ENCODE measurements around the gene CFAP90.

CFAP90 gene, protein sequence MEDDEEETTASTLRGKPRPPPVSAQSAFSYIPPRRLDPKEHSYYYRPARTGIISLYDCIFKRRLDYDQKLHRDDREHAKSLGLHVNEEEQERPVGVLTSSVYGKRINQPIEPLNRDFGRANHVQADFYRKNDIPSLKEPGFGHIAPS

DNA sequence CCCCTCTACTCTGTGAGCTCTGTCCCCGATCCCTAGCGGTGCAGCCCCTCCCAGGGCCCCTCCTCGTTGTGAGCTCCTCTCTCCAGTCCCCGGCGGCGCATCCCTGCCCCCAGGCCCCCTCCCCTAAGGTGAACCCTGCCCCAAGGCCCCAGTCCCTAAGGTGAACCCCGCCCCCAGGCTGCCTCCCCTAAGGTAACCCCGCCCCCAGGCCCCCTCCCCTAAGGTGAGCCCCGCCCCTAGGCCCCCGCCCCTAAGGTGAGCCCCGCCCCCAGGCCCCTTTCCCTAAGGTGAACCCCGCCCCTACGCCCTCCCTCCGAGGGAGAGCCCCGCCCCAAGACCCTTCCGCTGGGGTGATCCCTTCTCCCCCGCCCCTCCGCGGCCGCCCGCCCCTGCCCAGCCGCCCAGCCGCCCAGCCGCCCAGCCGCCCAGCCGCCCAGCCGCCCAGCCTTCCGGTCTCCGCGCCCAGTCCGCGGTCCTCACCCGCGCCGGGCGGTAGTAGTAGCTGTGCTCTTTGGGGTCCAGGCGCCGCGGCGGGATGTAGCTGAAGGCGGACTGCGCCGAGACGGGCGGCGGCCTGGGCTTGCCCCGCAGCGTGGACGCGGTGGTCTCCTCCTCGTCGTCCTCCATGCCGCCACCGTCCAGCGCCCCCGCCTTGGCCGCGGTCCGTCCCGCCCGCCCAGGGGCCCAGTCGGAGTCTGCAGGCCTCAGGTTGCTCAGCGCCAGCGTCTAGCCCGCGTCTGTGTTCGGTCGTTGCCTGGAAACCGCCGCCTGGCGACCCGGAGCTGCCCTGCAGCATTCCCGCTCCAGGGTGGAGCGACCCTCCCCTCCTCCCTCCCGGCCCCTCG lies at the start of gene CFAP90:
Gene CFAP90 (minus strand): TSS at position 739 of the 845 bp plus-strand sequence. CDS start 112 bp downstream, at position 627.
- in situ Hi-C loops (cut with MboI; ENCODE audit: low sequenced_read_pairs) = no loop called here

DNA sequence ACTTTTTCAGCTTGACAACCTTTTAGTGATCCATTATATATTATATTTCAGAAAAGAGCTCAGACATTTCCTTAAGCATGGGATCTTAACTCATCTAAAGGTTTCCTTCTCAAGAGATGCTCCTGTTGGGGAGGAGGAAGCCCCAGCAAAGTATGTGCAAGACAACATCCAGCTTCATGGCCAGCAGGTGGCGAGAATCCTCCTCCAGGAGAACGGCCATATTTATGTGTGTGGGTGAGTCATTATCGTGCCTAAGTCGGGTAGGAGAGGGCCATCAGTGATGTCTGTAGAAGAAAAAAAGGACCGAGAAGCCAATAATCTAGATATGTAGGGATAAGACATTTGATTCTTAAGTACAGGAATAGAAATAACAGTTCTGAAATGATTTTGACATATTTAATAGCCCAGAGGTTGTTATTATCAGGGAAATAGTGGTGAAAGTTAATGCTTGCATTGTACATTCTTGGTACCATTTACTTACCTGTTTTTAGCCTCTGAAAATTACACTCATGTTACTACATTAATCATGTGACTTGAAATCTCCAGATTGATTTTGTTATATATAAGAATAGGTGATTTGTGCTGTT lies 46.2 kb upstream of the CFAP90 start:
- in situ Hi-C loops (cut with MboI; ENCODE audit: low sequenced_read_pairs) = no loop called here

DNA sequence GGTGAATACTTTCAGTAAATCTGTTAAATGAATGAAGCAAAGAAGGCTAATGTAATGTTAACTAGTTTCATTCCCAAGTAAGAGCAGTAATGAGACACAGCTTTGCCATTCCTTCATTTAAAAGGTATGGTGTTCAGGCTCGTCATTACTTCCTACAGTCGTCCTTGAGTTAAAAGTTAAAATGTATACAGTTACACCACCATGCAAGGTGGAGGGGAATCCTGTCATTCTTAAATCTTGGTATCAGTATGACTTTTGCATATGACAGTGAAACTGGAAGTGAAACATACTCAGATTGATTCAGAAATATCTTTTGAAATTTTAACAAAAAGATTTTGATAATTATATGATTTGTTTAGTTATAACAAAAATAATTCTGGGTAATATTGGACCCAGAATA lies 43.9 kb upstream of the CFAP90 start:
- in situ Hi-C loops (cut with MboI; ENCODE audit: low sequenced_read_pairs) = no loop called here

DNA sequence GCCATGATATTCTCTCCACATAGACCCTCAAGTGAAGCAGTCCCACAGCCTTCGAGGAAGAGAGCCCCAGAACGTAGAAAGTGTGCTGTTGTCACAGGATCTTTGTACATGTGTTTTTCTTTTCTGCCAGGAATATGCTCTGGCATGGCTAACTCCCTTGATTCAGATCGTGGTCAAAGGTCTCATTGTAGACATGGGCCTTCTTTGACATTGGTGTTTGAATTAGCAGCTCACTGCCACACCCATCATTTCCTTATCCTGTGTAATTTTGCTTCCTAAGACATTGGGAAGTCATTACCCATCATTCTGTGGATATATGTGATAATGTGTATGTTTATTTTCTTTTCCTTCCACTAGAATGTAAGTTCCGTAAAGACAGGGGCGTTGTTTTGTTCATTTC lies 43.5 kb upstream of the CFAP90 start:
- in situ Hi-C loops (cut with MboI; ENCODE audit: low sequenced_read_pairs) = no loop called here

DNA sequence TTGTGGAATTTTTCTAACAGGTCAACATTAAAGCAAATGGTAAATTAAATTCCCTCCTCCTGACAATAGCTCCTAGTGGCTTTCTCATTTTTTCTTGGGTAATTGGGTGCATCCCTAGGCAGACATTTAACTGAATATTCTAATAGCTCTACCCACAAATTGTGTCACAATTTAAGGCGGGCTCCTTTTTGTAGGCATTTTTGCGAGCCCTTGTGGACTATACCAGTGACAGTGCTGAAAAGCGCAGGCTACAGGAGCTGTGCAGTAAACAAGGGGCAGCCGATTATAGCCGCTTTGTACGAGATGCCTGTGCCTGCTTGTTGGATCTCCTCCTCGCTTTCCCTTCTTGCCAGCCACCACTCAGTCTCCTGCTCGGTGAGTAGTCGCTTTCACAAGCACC lies 38.0 kb upstream of the CFAP90 start:
- in situ Hi-C loops (cut with MboI; ENCODE audit: low sequenced_read_pairs) = no loop called here

DNA sequence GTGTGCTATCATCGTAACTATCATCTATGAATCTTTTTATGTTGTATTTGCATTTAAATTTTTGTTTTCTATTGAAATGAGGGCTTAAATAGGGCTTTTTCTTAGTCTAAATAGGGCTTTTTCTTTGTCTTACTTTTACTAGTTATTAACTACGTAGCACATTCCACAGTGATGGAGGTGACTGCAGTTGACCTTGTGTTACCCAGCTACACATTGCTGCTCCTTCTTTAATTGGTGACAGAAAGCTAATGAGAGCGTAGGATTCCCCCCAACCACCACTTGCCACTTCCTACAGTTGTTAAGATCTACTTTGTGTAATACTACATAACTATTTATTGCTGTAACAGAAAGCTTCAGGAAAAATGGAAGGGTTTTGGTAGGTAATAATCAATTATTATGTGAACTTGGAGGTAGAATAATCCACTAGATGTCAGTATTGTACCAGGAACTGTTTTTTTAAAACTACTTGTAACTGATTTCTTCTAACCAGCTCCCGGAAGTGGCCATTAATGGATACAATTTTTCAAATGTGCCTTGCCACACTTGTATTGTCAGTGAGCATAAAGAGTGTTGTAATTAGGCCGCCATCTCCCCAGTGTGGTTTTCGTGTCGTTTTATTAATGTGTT lies 36.0 kb upstream of the CFAP90 start:
- in situ Hi-C loops (cut with MboI; ENCODE audit: low sequenced_read_pairs) = no loop called here

DNA sequence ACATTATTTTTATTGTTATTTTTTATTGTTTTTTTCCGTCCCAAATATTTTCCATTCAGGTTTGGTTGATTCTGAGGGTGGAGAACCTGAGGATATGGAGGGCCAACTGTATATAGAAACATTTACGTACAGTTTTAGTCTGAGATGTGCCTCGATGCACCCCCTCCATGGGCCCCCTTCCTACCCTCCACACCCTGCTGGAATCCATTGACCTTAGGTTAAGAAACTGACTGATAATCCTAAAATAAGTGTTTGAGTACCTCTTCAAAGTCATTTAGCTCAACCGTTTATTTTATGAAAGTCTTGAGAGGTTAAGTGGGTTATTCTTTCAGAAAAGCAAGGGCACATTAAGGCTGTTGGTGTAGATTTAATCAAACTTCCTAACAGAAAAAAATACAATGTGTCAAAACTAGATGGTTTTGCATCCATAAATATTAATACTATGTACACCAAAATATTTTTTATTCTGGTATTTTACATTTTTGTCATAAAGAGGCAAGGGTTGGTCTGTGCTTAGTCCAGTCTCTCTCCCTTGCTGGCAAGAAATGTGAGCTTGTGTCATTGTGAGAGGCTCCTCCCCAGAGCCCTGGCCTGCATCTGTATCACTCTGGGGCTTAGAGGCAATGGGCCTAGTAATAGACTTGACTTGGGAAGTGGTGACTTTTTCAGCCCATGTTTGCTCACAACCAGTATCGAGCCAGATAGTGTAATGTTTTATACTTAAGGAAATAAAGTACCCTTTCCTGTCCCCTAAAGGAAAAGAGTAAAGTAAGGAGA lies 33.7 kb upstream of the CFAP90 start:
- in situ Hi-C loops (cut with MboI; ENCODE audit: low sequenced_read_pairs) = no loop called here

DNA sequence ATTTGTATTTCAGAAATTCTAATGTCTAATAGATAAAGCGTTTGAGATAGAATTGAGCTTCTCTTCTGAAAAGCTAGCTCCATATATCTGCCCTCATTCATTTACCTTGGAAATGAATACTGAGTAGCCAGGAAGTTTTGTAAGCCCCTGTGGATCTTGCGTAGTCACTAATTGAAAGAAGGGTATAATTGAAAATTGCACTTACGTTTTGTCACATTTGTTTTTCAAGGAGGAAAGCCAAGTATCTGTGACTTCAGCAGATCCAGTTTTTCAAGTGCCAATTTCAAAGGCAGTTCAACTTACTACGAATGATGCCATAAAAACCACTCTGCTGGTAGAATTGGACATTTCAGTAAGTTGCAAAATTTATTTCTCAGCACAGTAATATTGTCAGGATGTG lies 32.0 kb upstream of the CFAP90 start:
- in situ Hi-C loops (cut with MboI; ENCODE audit: low sequenced_read_pairs) = no loop called here

DNA sequence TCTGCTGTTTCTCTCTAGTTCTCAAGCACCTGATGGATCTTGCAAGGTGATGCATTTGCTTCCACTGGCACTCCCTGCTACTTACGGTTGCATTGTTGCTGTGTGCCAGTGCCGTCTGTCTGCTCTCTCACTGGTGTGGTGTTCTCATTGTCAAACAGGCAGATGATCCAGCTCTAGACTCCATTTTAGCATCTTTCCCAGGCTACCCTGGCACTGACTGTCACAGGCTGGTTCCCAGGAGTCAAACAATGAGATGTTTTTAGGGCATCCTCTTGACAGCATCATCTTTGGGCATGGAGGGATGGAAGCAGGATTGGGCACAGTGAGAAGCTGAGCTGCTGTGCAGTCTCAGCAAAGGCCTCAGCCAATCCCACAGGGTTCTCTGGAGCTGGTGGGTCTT lies 30.9 kb upstream of the CFAP90 start:
- in situ Hi-C loops (cut with MboI; ENCODE audit: low sequenced_read_pairs) = no loop called here

DNA sequence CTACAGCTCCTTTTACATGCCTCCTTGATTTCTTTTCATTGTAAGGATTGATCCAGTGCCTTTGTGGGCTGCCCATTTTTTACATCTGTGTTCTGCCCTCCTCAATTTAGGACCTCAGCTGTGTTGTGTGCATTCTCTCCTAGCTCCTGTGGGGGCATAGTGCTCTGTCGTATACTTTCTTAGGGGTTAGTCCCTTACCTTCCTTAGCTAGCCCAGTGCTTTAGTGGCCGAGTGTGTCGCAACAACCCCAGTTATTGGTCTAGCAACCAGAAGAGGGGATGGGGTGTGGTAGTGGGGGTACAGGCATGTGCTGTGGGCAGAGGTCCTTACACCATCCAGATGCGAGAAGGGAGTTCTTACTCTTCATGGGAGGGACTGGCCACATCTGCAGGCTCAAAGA lies 30.2 kb upstream of the CFAP90 start:
- in situ Hi-C loops (cut with MboI; ENCODE audit: low sequenced_read_pairs) = no loop called here

DNA sequence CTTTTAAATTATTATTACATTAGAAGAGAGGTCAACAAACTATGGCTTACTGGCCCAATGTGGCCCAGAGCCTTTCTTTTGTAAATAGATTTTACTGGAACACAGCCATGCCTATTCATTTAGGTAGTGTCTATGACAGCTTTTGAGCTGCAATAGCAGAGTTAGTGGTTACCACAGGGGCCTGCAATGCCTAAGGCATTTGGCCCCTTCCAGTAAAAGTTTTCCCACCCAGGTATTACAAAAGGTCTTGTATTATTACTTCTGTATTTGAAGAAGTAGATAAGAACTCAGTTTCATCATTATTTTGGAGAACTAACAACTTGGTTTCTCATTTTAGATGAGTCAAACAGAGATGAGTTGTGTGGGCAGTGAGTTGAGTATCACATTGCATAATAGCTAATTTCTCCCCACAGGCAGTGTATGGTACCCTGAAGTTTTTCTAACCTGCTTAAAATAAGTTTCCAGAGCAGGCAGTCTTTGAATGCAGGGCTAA lies 27.5 kb upstream of the CFAP90 start:
- in situ Hi-C loops (cut with MboI; ENCODE audit: low sequenced_read_pairs) = no loop called here

DNA sequence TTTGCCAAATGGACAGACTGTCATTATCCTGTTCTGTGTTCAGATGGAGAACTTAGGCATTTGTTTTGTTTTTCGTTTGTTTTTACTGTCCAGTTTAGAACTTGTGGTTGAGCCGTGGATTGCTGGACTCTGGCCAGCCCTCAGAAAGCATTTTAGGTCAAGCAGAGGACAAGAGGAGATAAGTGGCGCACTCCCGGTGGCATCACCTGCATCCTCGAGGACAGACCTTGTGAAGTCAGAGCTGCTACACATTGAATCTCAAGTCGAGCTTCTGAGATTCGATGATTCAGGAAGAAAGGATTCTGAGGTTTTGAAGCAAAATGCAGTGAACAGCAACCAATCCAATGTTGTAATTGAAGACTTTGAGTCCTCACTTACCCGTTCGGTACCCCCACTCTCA lies 26.9 kb upstream of the CFAP90 start:
- in situ Hi-C loops (cut with MboI; ENCODE audit: low sequenced_read_pairs) = no loop called here

DNA sequence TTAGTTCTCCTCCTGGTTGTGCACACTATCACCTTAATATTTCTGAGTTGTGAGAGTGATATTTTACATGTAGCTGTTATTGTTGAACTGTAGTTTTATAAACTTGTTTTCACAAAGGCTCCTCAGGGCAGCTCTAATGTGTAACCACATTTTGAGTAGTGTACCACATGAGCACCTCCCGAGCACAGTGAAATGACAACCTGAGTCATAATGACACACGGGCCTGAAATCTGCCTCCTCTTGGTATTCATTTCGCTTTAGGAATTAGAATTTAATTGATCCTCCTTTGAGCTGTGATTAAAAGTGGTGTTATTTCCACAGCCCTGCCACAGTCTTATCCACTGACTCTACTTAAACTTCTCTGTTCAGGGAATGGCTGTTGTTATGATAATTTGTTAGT lies 25.9 kb upstream of the CFAP90 start:
- in situ Hi-C loops (cut with MboI; ENCODE audit: low sequenced_read_pairs) = no loop called here

DNA sequence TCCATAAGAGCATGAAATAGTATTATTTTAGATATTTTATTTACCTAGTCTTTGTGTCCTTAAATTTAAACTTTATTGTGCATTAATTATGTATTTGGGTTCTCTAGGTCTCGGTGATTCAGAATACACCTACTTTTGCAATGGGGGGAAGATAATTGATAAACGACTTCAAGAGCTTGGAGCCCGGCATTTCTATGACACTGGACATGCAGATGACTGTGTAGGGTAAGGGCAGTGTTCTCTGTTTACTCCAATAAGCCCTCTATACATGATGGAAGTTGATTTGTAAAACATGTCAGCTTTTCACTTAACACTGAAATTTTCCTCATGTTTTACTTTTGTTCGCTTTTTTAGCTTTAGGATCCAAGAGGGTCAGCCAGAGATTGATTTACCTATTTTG lies 24.2 kb upstream of the CFAP90 start:
- in situ Hi-C loops (cut with MboI; ENCODE audit: low sequenced_read_pairs) = no loop called here

DNA sequence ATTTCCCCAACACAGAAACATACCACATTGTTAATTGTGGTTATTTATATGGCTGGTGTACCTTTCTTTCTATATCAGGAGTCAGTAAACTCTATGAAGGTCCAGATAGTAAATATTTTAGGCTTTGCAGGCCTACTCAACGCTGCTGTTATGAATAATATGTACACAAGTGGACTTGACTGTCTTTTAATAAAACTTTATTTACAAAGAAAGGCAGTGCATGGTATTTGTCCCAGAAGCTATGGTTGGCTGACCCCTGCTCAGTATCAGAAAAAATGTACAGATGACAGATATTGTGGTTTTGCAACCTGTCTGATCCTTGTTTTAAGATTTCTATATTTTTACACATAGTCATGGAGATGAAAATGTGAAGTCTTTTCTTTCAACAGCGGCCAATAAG lies 23.7 kb upstream of the CFAP90 start:
- in situ Hi-C loops (cut with MboI; ENCODE audit: low sequenced_read_pairs) = no loop called here

DNA sequence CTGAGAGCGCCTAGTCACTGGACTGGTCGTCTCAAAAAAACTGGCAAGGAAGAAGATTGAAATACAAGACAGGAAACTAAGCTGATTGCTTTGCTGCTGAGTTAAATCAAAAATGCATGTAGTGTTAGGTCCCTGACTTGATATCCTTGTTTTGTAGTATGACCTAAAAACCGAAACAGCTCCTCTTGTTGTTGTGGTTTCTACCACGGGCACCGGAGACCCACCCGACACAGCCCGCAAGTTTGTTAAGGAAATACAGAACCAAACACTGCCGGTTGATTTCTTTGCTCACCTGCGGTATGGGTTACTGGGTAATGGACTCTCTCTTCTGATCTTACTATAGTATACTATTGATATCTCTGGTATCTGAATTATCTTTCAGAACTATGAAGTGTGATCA lies 22.3 kb upstream of the CFAP90 start:
- in situ Hi-C loops (cut with MboI; ENCODE audit: low sequenced_read_pairs) = no loop called here

DNA sequence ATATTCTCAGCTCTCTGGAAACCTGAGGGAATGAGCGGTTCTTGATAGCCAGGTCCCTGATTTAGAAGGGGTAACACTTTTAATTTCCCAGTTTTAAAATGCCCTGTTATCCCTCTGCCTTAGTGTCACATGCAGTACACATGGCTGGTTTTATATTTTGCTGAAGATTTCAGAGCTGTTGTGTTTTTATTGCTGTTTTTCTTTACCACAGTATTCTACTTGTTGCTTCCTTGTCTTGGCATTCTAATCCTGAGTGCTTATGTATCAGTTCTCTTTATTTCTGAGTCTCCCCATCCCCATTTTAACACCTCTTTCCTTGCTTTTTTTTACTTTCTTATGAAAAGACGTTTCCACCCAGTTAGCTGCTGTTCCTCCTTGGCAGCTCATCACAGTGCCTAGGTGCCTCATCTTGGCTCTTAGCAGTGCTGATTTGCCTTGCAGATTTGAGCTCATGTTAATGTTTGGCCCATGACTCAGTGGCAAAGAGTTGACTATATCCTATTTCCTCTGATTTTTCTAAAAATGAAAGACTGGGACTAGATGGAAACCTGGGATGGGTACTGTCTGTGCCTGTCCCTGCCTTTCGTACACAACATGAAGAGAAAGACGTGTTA lies 21.7 kb upstream of the CFAP90 start:
- in situ Hi-C loops (cut with MboI; ENCODE audit: low sequenced_read_pairs) = no loop called here

DNA sequence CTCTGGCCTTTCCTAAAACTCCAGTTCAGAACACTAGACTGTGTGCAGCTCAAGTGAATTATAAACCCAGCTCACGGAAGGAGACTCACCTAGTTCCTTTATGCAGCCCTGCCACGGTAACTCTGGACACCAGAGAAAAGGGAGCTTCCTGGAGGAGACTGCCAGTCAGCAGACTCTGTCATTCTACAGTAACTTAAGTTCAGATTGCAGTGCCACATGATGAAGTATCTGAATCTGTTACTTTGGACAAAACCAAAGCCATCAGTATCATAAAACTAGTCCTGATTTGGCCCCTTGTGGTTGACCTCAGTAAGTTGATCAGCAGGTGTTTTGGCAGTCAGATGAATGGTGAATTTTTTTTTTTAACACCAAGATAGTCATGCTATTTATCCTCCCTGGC lies 20.7 kb upstream of the CFAP90 start:
- in situ Hi-C loops (cut with MboI; ENCODE audit: low sequenced_read_pairs) = no loop called here

DNA sequence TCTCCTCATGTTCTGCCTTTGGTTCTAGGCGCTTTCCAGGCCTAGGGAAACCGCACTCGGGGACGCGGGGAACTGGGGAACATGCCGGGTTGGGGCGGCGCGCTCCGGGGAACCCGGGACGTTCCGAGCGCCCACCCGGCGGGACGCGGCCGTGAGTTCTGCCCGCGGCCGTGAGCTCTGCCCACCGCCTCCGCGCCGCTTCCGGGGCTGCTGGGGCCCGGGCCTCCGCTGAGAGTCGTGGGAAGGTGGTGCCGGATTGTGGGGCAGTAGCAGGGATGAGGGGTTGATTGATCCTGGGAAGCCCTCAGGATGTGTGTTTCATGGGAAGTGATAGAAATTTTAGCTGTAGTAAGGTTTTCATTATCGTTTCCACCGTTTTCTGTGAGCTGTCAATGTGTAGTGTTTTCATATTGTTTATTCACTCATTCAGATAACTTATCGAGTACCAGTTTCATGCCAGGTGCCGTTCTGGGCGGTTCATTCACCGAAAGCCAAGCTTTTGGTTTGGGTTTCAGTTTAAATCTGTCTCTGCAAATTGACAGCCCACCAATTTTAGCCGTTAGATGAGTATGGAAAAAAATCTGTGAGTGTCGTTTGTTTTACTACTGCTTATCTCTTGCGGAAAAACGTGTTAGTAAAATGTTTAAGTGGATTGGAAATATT lies 18.7 kb upstream of the CFAP90 start:
- in situ Hi-C loops (cut with MboI; ENCODE audit: low sequenced_read_pairs) = no loop called here

Data from HL-60/S4 (cell line).